OCI-LY3 (cell line): ENCODE results near the gene RGS16.
A peak's percentile ranks its signal among the peaks of the same experiment; 100 is the strongest.

ENCODE experiments used
- CTCF ChIP-seq: fragments of 200-600, 300-600 bp; sonication (generic); IDR thresholded peaks from 2 replicates; pipeline ENCODE4 v1.5.1; 2014; ENCODE audit warnings: antibody characterized with exemption, low read length, low read depth
- EZH2phosphoT487 ChIP-seq: fragments of 200-600 bp; shearing (Covaris generic); IDR thresholded peaks from 2 replicates; pipeline ENCODE4 v1.6.1; 2018; ENCODE audit warnings: antibody characterized with exemption, mixed run types, low read depth

- TF ChIP-seq CTCF (peak; percentile 97), EZH2phosphoT487 (no peak)
Measured at GRCh38 chr1:182601416-182601786, 2.8 kb downstream of the RGS16 start.
